CD4-positive, alpha-beta T cell treated with Interleukin-4 for 4 hours (primary cell): Measurements from ENCODE around the gene CALR.
A peak's percentile ranks its signal among the peaks of the same experiment; 100 is the strongest.
"Not testable (repeated sequence)": the region's sequence is repeated elsewhere in the genome, so short reads cannot be mapped to it uniquely, and the experiment has no call there.

Experiments
- DNase-seq: peaks from one replicate; pipeline ENCODE4 v3.0.0-alpha.2; 2020

The CALR gene

GRCh38 chr19:12953799-12954611, 15.6 kb downstream of the CALR start:
- DNase-seq, result no peak

- DNase-seq, result no peak
Observed at GRCh38 chr19:12954612-12954962, 16.2 kb downstream of the CALR start.

GRCh38 chr19:12955575-12955974, 17.2 kb downstream of the CALR start:
- not testable (repeated sequence) for DNase-seq

GRCh38 chr19:12955996-12956395, 17.6 kb downstream of the CALR start:
- DNase-seq, result no peak

- peak; percentile 80 for DNase-seq
Observed at GRCh38 chr19:12956446-12957388, 18.3 kb downstream of the CALR start, which contains the start of gene GADD45GIP1. GADD45GIP1 (minus strand) TSS chr19:12957223; CDS start chr19:12957212, 11 bp downstream.

GRCh38 chr19:12957389-12957952, 19.1 kb downstream of the CALR start:
- not testable (repeated sequence) for DNase-seq

GRCh38 chr19:12959481-12959880, 21.1 kb downstream of the CALR start:
- DNase-seq, result no peak

GRCh38 chr19:12965017-12965811, 26.8 kb downstream of the CALR start:
- DNase-seq, result peak; percentile 75

GRCh38 chr19:12965812-12966135, 27.4 kb downstream of the CALR start:
- no peak for DNase-seq

GRCh38 chr19:12967907-12968306, 29.5 kb downstream of the CALR start:
- DNase-seq, result no peak

GRCh38 chr19:12969292-12969988, 31.0 kb downstream of the CALR start, which contains the start of gene DAND5:
DAND5 (plus strand) TSS chr19:12969576; CDS start chr19:12969661, 85 bp downstream.
- DNase-seq, result no peak

GRCh38 chr19:12970070-12970820, 31.8 kb downstream of the CALR start:
- no peak for DNase-seq

GRCh38 chr19:12973236-12973635, 34.8 kb downstream of the CALR start:
- DNase-seq, result no peak

- no peak for DNase-seq
Observed at GRCh38 chr19:12974301-12975220, 36.2 kb downstream of the CALR start.

- DNase-seq, result no peak
Observed at GRCh38 chr19:12975221-12975741, 36.9 kb downstream of the CALR start.

GRCh38 chr19:12976109-12976508, 37.7 kb downstream of the CALR start:
- not testable (repeated sequence) for DNase-seq

GRCh38 chr19:12979974-12980373, 41.6 kb downstream of the CALR start:
- DNase-seq, result no peak

GRCh38 chr19:12982648-12983047, 44.2 kb downstream of the CALR start:
- DNase-seq, result no peak

- no peak for DNase-seq
Observed at GRCh38 chr19:12983091-12983490, 44.7 kb downstream of the CALR start.
